H9 (cell line): Measurements from ENCODE around the gene NFU1. TPM values are rescaled to one million over a fixed set of nuclear protein-coding genes. Genes with fewer than 3 reads are reported as not detected.

Experiments used
- DNase-seq: peaks from one replicate; pipeline ENCODE4 v3.0.0-alpha.2; 2017
- H2AFZ ChIP-seq: one replicate; pipeline ENCODE4 v1.6.1; 2013; ENCODE audit warnings: mild to moderate bottlenecking, low read length, control low read depth, moderate library complexity
- H2AK5ac ChIP-seq: 2 replicates; pipeline ENCODE4 v1.6.1; 2013; ENCODE audit warnings: low read length, control low read depth, mixed read lengths; ENCODE audit not compliant: insufficient read length
- H2BK120ac ChIP-seq: one replicate; pipeline ENCODE4 v1.6.1; 2013; ENCODE audit warnings: low read depth, mild to moderate bottlenecking, low read length, control low read depth, inconsistent platforms; ENCODE audit not compliant: poor library complexity, severe bottlenecking
- H2BK12ac ChIP-seq: 2 replicates; pipeline ENCODE4 v1.6.1; 2013; ENCODE audit warnings: low read length, control low read depth, mixed read lengths, low read depth; ENCODE audit not compliant: insufficient read length
- H2BK15ac ChIP-seq: 2 replicates; pipeline ENCODE4 v1.6.1; 2013; ENCODE audit warnings: low read depth, low read length, control low read depth
- H2BK20ac ChIP-seq: one replicate; pipeline ENCODE4 v1.6.1; 2013; ENCODE audit warnings: low read depth, mild to moderate bottlenecking, low read length, control low read depth, inconsistent platforms; ENCODE audit not compliant: poor library complexity, severe bottlenecking
- H2BK5ac ChIP-seq: 2 replicates; pipeline ENCODE4 v1.6.1; 2013; ENCODE audit warnings: low read length, control low read depth, mixed read lengths; ENCODE audit not compliant: insufficient read length
- H3K14ac ChIP-seq: 2 replicates; pipeline ENCODE4 v1.6.1; 2013; ENCODE audit warnings: low read length, control low read depth; ENCODE audit not compliant: insufficient read depth
- H3K18ac ChIP-seq: 2 replicates; pipeline ENCODE4 v1.6.1; 2013; ENCODE audit warnings: low read depth, mild to moderate bottlenecking, mixed read lengths, low read length, control low read depth; ENCODE audit not compliant: insufficient read length
- H3K23ac ChIP-seq: 2 replicates; pipeline ENCODE4 v1.6.1; 2013; ENCODE audit warnings: low read length, control low read depth, mixed read lengths, low read depth; ENCODE audit not compliant: insufficient read length
- H3K23me2 ChIP-seq: 2 replicates; pipeline ENCODE4 v1.6.1; 2013; ENCODE audit warnings: low read depth, mild to moderate bottlenecking, mixed read lengths, low read length, control low read depth; ENCODE audit not compliant: insufficient read length, poor library complexity, severe bottlenecking
- H3K27ac ChIP-seq: 2 replicates; pipeline ENCODE4 v1.5.1; 2013; ENCODE audit warnings: low read length, control low read depth, mixed read lengths, low read depth; ENCODE audit not compliant: insufficient read length
- H3K27me3 ChIP-seq: 2 replicates; pipeline ENCODE4 v1.6.1; 2013; ENCODE audit warnings: low read length, control low read depth, inconsistent platforms; ENCODE audit not compliant: insufficient read depth
- H3K4ac ChIP-seq: 2 replicates; pipeline ENCODE4 v1.6.1; 2013; ENCODE audit warnings: low read depth, mild to moderate bottlenecking, control low read depth, inconsistent platforms, low read length, moderate library complexity
- H3K4me1 ChIP-seq: 2 replicates; pipeline ENCODE4 v1.6.1; 2013; ENCODE audit warnings: low read length, control low read depth, inconsistent platforms; ENCODE audit not compliant: insufficient read depth
- H3K4me2 ChIP-seq: 2 replicates; pipeline ENCODE4 v1.6.1; 2013; ENCODE audit warnings: low read length, control low read depth, mixed read lengths; ENCODE audit not compliant: insufficient read length, insufficient read depth
- H3K56ac ChIP-seq: 2 replicates; pipeline ENCODE4 v1.6.1; 2013; ENCODE audit warnings: low read depth, mild to moderate bottlenecking, mixed read lengths, low read length, control low read depth; ENCODE audit not compliant: insufficient read length
- H3K79me1 ChIP-seq: 2 replicates; pipeline ENCODE4 v1.6.1; 2013; ENCODE audit warnings: low read depth, mild to moderate bottlenecking, moderate library complexity, low read length, control low read depth, inconsistent platforms; ENCODE audit not compliant: insufficient read depth, poor library complexity, severe bottlenecking
- H3K79me2 ChIP-seq: 2 replicates; pipeline ENCODE4 v1.6.1; 2013; ENCODE audit warnings: low read length, control low read depth, inconsistent platforms; ENCODE audit not compliant: insufficient read depth
- H3K9ac ChIP-seq: 2 replicates; pipeline ENCODE4 v1.6.1; 2013; ENCODE audit warnings: low read length, control low read depth, mixed read lengths; ENCODE audit not compliant: insufficient read length; ENCODE audit errors: extremely low read depth
- H3K9me3 ChIP-seq: one replicate; pipeline ENCODE4 v1.6.1; 2013; ENCODE audit warnings: low read depth, low read length, inconsistent platforms; ENCODE audit not compliant: control insufficient read depth
- H3T11ph ChIP-seq: one replicate; pipeline ENCODE4 v1.6.1; 2013; ENCODE audit warnings: mild to moderate bottlenecking, low read length, control low read depth, inconsistent platforms
- H4K20me1 ChIP-seq: one replicate; pipeline ENCODE4 v1.6.1; 2013; ENCODE audit not compliant: control insufficient read depth, insufficient read length, insufficient read depth
- H4K5ac ChIP-seq: 2 replicates; pipeline ENCODE4 v1.6.1; 2013; ENCODE audit warnings: low read depth, mild to moderate bottlenecking, mixed read lengths, low read length, control low read depth; ENCODE audit not compliant: insufficient read length
- H4K8ac ChIP-seq: replicated peaks from 2 replicates; pipeline ENCODE4 v1.6.1; 2013; ENCODE audit warnings: low read length, control low read depth, mixed read lengths, low read depth; ENCODE audit not compliant: insufficient read length
- H4K91ac ChIP-seq: 2 replicates; pipeline ENCODE4 v1.6.1; 2013; ENCODE audit warnings: low read depth, mild to moderate bottlenecking, moderate library complexity, mixed read lengths, low read length, control low read depth; ENCODE audit not compliant: insufficient read length
- H3K27ac Mint-ChIP-seq, 3 experiments: 2 replicates in 2 of 3; 3 replicates in 1 of 3; pipeline ENCODE4 v1.8.0; 2020 to 2021; ENCODE audit warnings: mixed read lengths in 3 of 3, mild to moderate bottlenecking in 1 of 3, moderate library complexity in 1 of 3
- H3K27me3 Mint-ChIP-seq: 2 replicates; pipeline ENCODE4 v1.8.0; 2021; ENCODE audit warnings: low read depth, mild to moderate bottlenecking, moderate library complexity, mixed read lengths
- H3K36me3 Mint-ChIP-seq, 3 experiments: 2 replicates in 2 of 3; 3 replicates in 1 of 3; pipeline ENCODE4 v1.8.0; 2020 to 2021; ENCODE audit warnings: low read depth in 3 of 3, mixed read lengths in 3 of 3; ENCODE audit not compliant: insufficient read depth in 1 of 3
- H3K4me1 Mint-ChIP-seq, 2 experiments: 2 replicates each; pipeline ENCODE4 v1.8.0; 2020; ENCODE audit warnings: mixed read lengths in 2 of 2
- H3K4me3 Mint-ChIP-seq, 2 experiments: 2 replicates in 1 of 2; 3 replicates in 1 of 2; pipeline ENCODE4 v1.8.0; 2020 to 2021; ENCODE audit warnings: mild to moderate bottlenecking in 2 of 2, mixed read lengths in 2 of 2, moderate library complexity in 1 of 2
- H3K9me3 Mint-ChIP-seq, 2 experiments: 2 replicates in 1 of 2; 3 replicates in 1 of 2; pipeline ENCODE4 v1.8.0; 2020; ENCODE audit warnings: mild to moderate bottlenecking in 2 of 2, mixed read lengths in 2 of 2, moderate library complexity in 1 of 2
- CTCF ChIP-seq: fragments of 200-600 bp; sonication (generic); conservative IDR thresholded peaks from 3 replicates; pipeline ENCODE4 v1.8.0; 2021; ENCODE audit warnings: antibody characterized with exemption, mild to moderate bottlenecking
- total RNA-seq: library from RNA; stranded (reverse); gene quantifications from 2 replicates; pipeline ENCODE4 v1.2.1, GENCODE V29; 2021

Gene NFU1
- total RNA-seq, 1 experiment from 2014 or later: 61.4 TPM

- H3K79me1 ChIP-seq: no peaks in the 10 kb centered on the region
- Mint-ChIP-seq H3K36me3 (peaks cover 34 to 66% (median 62%) of the 10 kb centered on the region in 3 experiments), H3K4me3 (no peak overlapping the region), H3K27me3 (no peaks in the 10 kb centered on the region), H3K27ac (no peak overlapping the region), H3K4me1 (no peaks in the 10 kb centered on the region), H3K9me3 (peaks cover 7 to 14% of the 10 kb centered on the region in 2 experiments)
- no peak overlapping the region for H2BK20ac ChIP-seq
- H3K79me2 ChIP-seq: no peaks in the 10 kb centered on the region
- no peak overlapping the region for H3T11ph ChIP-seq
- no peak overlapping the region for H3K27ac ChIP-seq
- H4K8ac ChIP-seq: no peak overlapping the region
- TF ChIP-seq CTCF: no peak
- no peak overlapping the region for H3K23ac ChIP-seq
- H2BK120ac ChIP-seq: no peak overlapping the region
- no peaks in the 10 kb centered on the region for H3K23me2 ChIP-seq
- no peaks in the 10 kb centered on the region for H3K4me1 ChIP-seq
- no peaks in the 10 kb centered on the region for H4K20me1 ChIP-seq
- H3K9me3 ChIP-seq: no peaks in the 10 kb centered on the region
- H3K27me3 ChIP-seq: no peaks in the 10 kb centered on the region
- no peak overlapping the region for H4K91ac ChIP-seq
- H2AK5ac ChIP-seq: no peak overlapping the region
- no peak overlapping the region for H3K4ac ChIP-seq
- no peak overlapping the region for H3K4me2 ChIP-seq
- no peak for DNase-seq
- no peak overlapping the region for H2BK12ac ChIP-seq
- H3K56ac ChIP-seq: no peak overlapping the region
- H2BK15ac ChIP-seq: no peak overlapping the region
- H2AFZ ChIP-seq: no peak overlapping the region
- no peak overlapping the region for H3K14ac ChIP-seq
- no peak overlapping the region for H3K18ac ChIP-seq
- H3K9ac ChIP-seq: no peak overlapping the region
- H4K5ac ChIP-seq: no peak overlapping the region
- H2BK5ac ChIP-seq: no peak overlapping the region
Measured at GRCh38 chr2:69405306-69405705, 31.9 kb downstream of the NFU1 start.
